Adrenal gland (tissue), 5 donors: ENCODE results near the gene PPP2R5E.

Experiments
- CTCF ChIP-seq, 6 experiments: fragments of 450-650 bp in 4 of 6; fragments of 200-600 bp in 2 of 6; sonication (generic) in 1 of 6; IDR thresholded peaks; 1 replicate in 5 of 6; 2 replicates in 1 of 6; pipeline versions ENCODE4 v1.5.1 to v1.8.0; 2016 to 2021; ENCODE audit warnings: antibody characterized with exemption in 6 of 6, mild to moderate bottlenecking in 2 of 6, moderate library complexity in 1 of 6
- POLR2A ChIP-seq, 2 donors: fragments of 450-650 bp; IDR thresholded peaks; one replicate each; pipeline ENCODE4 v1.6.1; 2017; ENCODE audit warnings: antibody characterized with exemption in 2 of 2, mild to moderate bottlenecking in 2 of 2, moderate library complexity in 1 of 2
- donor health status: DM: no; HTN: no; CAD: no.

- TF ChIP-seq CTCF (IDR thresholded peaks at IDR 0.05) (no peak), POLR2A (IDR thresholded peaks at IDR 0.05) (no peak)
Measured at GRCh38 chr14:63486738-63487137, 56.4 kb downstream of the PPP2R5E start.
